IPS-18c (cell line): ENCODE measurements around the gene CHPF.

Source experiments
- H3K4me3 ChIP-seq: 2 replicates; pipeline ENCODE4 v1.7.0; 2013; ENCODE audit warnings: low read depth, mild to moderate bottlenecking, low read length, moderate library complexity; ENCODE audit not compliant: insufficient read depth
- H3K9me3 ChIP-seq: one replicate; pipeline ENCODE4 v1.6.1; 2013; ENCODE audit warnings: mild to moderate bottlenecking, low read length, moderate library complexity; ENCODE audit not compliant: control insufficient read depth, insufficient read depth

CHPF gene

DNA sequence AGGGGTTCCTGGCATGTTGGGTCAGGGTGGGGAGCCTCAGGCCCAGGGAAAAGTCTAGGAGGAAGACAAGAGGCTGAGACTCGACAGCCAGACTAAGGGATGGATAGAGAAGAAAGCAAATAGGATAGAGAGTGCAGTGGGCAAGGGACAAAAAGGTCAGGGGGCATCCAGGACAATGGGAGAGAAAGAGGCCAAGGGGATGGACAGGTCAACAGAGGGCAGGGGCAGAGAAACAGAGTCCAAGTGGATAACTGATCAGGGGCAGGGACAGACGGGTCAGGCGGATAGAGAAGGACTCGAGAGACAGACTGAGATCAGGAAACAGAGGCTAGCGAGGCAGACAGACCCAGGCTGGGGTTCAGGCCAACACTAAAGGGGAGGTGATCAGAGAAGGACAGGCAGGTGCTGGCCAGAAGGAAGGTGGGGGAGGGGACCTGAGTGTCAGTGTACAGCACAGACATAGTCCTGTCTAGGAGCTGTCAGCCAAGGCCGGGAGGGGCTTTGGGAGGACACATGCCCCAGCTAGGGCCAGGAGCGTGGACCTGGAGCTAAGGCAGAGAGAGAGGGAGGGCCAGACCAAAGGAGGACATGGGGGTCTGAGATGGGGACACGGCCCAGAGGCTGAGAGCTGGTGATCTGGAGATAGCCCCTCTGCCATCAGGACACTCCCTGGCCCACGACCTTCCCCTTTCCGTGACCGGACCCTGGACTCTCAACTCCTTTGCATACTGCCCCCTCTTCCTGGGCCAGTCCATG is 17.1 kb downstream of the CHPF start:
- H3K9me3 ChIP-seq = peaks cover 2% of the 10 kb centered on the region
- H3K4me3 ChIP-seq = no peak overlapping the region

DNA sequence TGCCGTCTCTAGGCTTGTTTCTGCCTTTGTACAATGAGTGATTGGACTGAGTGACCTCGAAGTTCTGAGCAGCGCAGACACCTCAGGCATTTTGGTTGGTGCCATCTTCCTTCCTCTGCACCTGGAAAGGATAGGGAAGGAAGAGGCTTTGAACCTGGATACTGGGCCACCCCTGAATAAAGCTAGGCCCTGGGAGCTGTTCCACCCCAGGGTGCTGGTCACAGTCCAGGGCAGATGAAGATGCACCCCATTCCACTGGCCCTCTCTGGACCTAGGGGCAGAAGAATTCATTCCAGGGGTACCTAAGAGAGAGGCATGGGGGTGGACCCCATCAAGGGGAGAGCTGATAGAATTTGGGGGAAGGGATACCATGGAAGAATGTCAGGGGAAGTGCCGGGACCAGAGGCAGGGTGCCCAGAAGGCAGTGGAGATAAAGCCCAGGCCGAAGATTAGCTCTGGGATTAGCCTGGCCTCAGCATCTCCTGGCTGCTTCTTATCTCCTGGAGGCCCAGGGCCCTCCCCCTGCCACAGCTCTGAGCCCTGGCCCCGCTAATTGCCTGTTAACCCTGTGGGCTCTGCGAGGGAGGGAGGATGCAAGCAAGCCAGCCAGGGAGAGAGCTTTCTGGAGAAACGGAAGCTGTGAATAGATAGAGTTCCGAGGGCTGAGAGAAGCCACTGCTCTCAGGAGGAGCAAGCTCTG is 17.9 kb downstream of the CHPF start:
- H3K4me3 ChIP-seq = no peak overlapping the region
- peaks cover 2% of the 10 kb centered on the region for H3K9me3 ChIP-seq

DNA sequence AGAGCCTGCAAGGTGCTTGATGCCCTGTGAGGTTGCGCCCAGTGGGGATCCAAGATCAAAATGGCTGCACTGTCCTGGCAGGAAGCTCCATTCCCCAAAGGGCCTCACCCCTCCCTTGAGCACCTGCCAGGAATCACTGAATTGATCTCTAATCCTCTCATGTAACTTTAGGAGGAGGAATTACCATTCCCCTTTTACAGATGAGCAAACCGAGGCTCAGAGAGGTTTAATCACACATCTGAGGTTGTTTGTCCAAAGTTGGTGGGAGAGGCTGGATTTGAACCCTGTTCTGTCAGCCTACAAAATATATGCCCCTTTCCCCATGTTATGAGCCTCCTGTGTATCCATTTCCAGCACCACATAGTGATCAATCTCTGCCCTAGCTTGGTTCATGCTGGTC is 18.8 kb downstream of the CHPF start:
- Histone ChIP-seq H3K9me3 (peaks cover 2% of the 10 kb centered on the region), H3K4me3 (no peak overlapping the region)

DNA sequence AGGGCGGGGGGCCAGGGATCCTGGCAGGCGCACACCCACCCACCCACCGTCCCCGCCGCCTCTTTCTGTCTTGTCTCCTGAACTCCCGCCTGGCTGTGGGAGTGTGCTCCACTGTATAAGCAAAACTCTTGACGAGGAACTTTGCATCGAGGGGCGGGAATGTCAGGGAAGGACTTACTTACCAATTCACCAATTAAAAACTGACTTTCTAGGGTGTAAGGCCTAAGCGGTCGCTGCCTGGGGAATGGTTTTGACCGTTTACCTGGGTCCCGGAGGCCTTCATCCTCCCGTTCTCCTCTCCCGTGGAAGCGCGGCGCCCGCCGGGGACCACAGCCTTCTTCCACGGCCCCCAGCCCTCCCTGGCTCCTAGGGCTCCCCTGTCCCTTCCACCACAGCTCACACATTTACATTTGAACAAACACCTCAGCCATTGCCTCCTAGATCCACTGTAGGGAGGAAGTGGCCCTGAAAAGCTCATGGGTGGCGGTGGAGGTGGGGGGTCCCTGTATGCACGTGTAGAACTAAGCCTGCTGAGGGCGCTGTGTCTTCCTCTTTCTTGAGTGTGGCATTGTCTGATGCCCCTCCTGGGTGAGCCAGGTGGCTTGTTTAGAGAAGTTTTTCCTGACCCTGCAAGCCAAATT is 20.5 kb downstream of the CHPF start:
- peak overlapping the region; percentile 50 for H3K4me3 ChIP-seq
- no peaks in the 10 kb centered on the region for H3K9me3 ChIP-seq

DNA sequence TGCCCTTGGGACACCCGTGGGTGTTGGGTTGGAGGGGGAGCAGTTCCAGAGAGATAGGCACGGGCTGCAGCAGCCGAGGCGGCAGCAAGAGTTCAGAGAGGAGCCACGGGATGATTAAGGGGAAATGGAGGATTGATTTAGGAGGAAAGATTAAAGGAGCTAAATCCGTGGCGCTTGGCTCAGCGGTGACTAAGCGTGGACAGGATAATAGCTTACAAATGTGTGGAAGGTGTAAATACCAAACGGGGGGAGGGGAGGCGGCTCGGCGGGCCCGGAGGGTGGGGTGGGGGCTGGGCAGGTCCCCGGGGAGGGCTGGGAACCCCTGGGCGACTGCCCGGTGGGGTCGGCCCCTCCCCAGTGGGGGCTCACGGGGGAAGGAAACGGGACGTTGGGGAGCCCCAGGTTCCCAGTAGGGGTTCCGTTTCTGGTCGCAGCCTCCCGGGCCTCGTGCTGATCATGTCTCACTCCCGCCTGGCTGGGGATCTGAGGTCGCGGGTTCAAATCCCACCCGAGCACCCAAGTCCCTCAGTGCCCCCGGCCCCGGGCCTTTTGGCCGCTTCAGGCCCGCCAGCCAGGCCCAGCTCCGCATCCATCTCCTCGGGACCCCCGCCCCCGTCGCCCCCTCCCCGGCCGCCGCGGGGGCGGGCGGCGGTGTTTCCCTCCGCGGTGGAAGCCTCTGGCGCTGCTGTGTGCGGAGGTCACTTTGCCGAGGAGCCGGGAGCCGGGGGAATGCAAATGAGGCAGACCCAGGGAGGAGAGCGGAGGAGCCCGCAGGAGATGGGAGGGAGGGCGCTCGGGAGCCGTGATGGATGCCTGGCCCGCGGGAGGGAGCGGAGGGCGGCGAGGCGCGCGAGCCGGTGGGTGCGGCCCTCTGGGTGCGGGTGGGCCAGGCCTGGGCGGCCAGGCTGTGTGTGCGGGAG is 21.2 kb downstream of the CHPF start:
- Histone ChIP-seq H3K4me3 (peak overlapping the region; percentile 50), H3K9me3 (no peaks in the 10 kb centered on the region)

DNA sequence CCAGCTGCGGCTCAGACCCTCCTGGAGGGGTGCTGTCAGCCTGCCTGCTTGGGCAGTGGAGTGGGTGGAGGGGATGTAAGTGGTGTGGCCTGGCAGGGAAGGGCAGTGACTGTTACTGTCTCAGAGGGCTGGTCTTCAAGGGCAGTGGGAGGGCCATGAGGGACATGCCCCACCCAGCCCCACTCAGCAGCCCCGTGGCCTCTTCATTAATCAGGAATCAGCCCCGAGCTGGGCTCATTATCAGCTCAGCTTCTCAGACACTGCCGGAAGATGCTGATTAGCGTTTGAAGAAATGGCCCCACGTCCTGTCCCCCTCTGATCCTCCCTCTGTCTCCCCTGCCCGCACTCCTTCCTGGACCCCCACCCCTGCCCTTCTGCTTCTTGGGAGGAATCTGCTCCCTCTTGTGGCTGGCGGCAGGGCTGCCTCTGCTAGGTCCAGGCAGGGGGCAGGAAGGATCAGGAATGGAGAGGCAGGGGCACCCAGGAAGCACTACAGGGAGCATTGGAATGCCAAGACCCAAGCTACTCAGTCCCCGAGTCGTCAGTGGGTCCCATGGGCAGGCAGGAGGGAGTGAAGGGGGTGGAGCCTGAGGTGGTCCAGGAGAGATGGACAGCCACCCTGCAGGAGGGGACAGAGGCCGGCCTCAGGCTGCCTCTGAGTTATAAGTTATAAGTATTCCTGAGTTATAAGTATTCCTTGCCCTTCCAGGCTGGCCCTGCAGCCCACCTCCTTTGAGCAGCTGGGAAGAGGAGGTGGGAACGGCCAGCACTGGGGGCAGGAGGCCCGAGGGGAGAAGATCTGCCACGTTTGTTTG is 22.3 kb downstream of the CHPF start:
- no peak overlapping the region for H3K4me3 ChIP-seq
- H3K9me3 ChIP-seq = no peaks in the 10 kb centered on the region

DNA sequence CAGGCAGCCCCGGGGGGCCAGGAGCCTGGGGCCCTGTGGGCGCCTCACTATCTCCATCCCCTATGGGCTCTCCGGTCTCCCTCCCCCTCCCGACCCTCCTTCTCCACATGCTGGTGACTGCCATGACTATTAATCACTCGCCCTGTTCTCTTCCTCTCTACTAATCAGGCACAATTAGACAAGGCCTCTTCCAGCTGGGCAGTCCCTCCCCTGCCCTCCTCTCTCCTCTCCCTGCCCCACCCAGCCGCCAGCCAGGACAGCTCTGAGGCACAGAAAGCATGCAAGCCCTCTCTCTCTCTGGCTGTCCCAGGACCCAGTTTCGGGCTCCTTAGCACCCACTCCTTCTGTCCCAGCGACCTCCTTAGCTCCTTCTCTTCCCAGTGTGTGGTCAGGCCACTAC is 23.5 kb downstream of the CHPF start:
- Histone ChIP-seq H3K9me3 (no peaks in the 10 kb centered on the region), H3K4me3 (no peak overlapping the region)

DNA sequence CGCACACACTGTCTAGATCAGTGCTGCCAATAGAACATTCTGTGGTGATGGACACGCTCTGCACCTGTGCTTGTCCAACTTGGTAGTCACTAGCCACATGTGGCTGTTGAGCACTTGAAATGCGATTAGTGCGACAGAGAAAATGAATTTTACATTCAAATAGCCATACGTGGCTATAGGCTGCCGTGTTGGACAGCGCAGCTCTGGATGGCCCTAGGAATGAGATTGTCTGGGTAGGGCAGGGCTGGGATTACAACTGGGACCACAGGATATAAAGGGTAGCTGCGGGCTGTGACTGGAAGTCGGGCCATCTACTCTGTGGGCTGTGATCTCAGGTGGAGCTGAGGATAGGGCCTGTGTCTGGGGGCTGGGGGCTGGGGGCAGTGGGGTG is 24.1 kb downstream of the CHPF start:
- Histone ChIP-seq H3K4me3 (no peak overlapping the region), H3K9me3 (no peaks in the 10 kb centered on the region)

DNA sequence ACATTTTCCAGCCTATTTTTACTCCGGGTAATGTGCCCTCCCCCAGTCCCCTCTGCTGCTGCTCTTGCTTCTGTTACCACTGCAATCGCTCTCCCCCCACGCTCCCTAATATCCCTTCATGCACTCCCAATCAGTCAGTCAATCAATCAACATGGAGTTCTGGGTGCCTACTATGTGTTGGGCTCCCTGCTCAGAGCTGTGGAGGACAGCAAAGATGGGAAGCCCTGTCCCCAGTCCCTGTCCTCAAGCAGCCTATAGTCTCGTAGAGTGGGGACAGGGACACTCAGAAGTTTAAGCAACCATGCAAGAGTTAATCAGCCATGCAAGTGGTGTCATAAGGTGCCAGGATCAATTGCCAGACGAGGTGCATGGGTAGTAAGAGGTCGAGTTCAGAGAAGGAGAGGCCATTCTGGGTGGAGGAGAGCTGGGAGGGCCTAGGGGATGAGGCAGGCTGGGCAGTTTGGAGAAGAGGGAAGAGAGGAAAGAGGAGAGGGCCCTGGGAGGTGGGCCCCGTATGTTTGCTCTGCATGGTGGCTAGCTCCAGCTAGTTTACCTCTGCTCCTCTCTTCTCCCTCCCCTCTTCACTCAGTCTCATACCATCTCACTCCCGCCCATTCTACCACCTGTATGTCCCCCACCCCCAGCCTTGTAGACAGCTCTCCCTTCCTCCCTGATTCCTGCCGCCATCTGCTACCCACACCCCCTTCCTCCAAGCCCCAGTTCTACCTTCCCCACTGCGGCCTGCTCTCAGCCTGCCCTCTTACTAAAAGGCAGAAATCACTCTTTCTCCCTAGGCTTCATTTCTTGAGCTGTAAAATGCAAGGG is 25.4 kb downstream of the CHPF start:
- no peak overlapping the region for H3K4me3 ChIP-seq
- H3K9me3 ChIP-seq = no peaks in the 10 kb centered on the region

DNA sequence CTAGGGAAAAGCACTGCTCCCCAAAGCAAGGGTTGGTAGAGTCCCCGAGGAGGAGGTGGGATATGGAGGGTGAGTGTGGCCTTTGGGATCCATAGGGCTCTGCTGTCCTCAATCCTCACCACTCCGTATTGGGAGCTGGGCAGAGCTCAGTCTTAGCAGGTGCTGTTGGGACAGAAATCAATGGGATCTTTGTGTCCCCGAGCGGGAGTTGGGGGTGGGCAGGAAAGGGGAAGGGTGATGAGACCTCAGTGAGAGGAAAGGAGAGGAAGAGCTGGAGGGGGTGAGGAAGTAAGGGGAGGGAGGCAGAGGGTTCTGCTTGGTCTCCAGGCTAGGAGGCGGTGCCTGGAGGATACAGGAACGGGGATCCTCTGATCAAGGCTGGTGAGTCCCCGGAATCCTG is 26.7 kb downstream of the CHPF start:
- H3K4me3 ChIP-seq = no peak overlapping the region

DNA sequence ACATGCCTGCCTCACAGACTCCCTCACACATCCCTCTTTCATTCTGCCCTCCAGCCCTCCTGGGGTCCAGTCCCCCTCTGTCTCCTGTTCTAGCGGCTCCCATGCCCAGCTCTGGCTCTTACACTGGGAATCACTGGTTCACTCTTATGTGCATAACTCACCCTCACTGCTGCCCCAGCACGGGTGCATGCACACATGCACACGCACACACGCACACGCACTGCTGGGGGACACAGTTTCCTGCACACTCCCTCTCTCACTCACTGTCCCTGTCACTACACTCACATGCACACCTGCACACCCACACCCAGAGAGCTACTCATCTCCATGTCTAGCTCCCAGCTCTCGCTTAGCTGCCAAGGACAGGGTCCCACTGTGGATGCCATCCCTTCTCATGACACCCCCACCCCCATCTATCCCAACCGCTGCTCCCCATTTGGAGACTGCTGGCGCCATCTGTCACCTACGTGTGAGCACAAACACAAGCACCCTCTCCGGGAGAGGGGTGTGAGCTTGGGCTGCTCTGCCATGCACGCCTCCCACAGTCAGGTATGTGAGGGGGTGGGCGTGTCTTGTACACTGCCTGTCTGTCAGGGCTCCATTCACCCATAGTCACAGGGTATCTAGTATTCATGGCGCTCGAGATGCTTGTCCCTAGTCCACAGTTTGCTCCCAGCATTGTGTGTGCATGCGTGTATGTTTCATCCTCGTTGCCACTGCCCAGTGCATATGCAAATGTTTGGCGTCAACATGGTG is 27.6 kb downstream of the CHPF start:
- H3K4me3 ChIP-seq = no peak overlapping the region
- no peaks in the 10 kb centered on the region for H3K9me3 ChIP-seq

More for the DNA sequence above, 26.7 kb downstream of the CHPF start:
- no peaks in the 10 kb centered on the region for H3K9me3 ChIP-seq

DNA sequence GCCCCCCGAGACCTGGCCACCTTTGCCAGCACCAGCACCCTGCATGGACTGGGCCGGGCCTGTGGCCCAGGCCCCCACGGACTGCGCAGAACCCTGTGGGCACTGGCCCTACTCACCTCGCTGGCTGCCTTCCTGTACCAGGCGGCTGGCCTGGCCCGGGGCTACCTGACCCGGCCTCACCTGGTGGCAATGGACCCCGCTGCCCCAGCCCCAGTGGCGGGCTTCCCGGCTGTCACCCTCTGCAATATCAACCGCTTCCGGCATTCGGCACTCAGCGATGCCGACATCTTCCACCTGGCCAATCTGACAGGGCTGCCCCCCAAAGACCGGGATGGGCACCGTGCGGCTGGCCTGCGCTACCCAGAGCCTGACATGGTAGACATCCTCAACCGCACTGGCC is 28.8 kb downstream of the CHPF start:
- Histone ChIP-seq H3K9me3 (no peaks in the 10 kb centered on the region), H3K4me3 (no peak overlapping the region)

DNA sequence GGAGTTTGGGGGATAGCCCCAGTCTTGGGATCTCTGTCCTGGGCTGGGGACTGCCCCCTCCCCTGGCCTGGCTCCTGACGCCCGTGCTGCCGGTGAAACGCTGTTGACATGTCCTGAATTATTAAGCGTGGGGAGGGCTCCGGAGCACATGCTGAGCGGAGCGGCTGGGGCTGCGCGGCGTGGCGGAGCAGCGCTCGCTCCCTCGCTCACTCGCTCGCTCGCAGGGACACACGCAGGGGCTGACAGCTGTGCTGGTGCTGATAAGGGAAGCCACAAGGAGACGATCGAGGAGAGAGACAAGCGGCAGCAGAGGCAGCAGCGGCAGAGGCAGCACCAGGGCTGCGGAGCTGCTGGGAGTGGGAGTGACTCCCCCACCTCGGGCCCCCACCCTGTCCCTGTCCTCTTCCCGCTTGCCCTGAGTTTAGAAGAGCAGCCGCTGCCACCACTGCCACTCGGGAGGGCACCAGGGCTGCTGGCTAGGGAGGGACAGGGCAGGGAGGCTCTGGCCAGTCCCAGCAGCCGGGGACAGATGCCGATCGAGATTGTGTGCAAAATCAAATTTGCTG is 29.3 kb downstream of the CHPF start, which contains the start of gene ASIC4:
Gene ASIC4, plus strand, starts transcription at position 287 of the 566 bp plus-strand sequence. Its CDS starts 243 bp downstream, at position 530.
- H3K4me3 ChIP-seq = no peak within 1 kb of the TSS; the same call in 1 of the 2 replicates
- H3K9me3 ChIP-seq = no peaks in the 10 kb centered on the region

DNA sequence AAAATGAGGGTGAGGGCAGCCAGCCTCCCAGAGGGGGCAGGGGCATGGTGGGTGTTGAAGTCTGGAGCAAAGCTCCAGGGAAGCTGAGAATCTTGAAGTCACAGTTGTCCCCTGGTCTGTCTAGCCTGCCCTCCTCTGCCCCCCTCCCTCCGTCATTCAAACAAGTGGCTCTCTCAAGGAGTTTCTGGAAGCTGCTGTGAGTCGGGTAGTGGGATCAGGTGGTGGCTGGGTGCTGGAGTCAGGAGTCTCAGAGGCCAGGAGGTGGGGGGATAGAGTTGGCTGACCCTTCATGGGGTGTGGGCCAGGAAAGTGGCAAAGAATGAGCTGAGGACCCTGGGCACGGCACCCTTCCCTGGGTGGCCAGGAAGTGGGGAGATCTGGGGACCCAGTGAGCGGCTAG is 29.8 kb downstream of the CHPF start:
- Histone ChIP-seq H3K4me3 (no peak overlapping the region; the same call in 1 of the 2 replicates), H3K9me3 (no peaks in the 10 kb centered on the region)
